ENCODE data around the gene ANO6. TPM values are rescaled to one million over a fixed set of nuclear protein-coding genes. Genes with fewer than 3 reads are reported as not detected.

Gene ANO6
- total RNA-seq, 1 donor from 2014 or later, result 69.9 TPM

- no peak for DNase-seq (ENCODE audit: low read depth)
- TF ChIP-seq CTCF (IDR thresholded peaks at IDR 0.05; ENCODE audit: insufficient read depth, low read length, poor library complexity, severe bottlenecking), result no peak
- H3K27me3 ChIP-seq (ENCODE audit: control insufficient read depth, insufficient read depth, low read length), result no peaks in the 10 kb centered on the region
- peaks cover 1% of the 10 kb centered on the region for H3K36me3 ChIP-seq (ENCODE audit: control insufficient read depth, insufficient read depth, low read length)
- H3K4me3 ChIP-seq (ENCODE audit: low read depth, low read length), result no peak overlapping the region
Observed at GRCh38 chr12:45400991-45401390, 185.1 kb downstream of the ANO6 start.

GRCh38 chr12:45402288-45402687, 186.4 kb downstream of the ANO6 start:
- Histone ChIP-seq H3K36me3 (ENCODE audit: control insufficient read depth, insufficient read depth, low read length) (peaks cover 1% of the 10 kb centered on the region), H3K27me3 (ENCODE audit: control insufficient read depth, insufficient read depth, low read length) (no peaks in the 10 kb centered on the region), H3K4me3 (ENCODE audit: low read depth, low read length) (no peak overlapping the region)
- no peak for DNase-seq (ENCODE audit: low read depth)
- TF ChIP-seq CTCF (IDR thresholded peaks at IDR 0.05; ENCODE audit: insufficient read depth, low read length, poor library complexity, severe bottlenecking), result no peak

GRCh38 chr12:45406988-45407850, 191.3 kb downstream of the ANO6 start:
- H3K27me3 ChIP-seq (ENCODE audit: control insufficient read depth, insufficient read depth, low read length), result no peaks in the 10 kb centered on the region
- H3K36me3 ChIP-seq (ENCODE audit: control insufficient read depth, insufficient read depth, low read length), result peaks cover 1% of the 10 kb centered on the region
- DNase-seq (ENCODE audit: low read depth), result no peak
- no peak overlapping the region for H3K4me3 ChIP-seq (ENCODE audit: low read depth, low read length)
- TF ChIP-seq CTCF (IDR thresholded peaks at IDR 0.05; ENCODE audit: insufficient read depth, low read length, poor library complexity, severe bottlenecking), result no peak

DNA sequence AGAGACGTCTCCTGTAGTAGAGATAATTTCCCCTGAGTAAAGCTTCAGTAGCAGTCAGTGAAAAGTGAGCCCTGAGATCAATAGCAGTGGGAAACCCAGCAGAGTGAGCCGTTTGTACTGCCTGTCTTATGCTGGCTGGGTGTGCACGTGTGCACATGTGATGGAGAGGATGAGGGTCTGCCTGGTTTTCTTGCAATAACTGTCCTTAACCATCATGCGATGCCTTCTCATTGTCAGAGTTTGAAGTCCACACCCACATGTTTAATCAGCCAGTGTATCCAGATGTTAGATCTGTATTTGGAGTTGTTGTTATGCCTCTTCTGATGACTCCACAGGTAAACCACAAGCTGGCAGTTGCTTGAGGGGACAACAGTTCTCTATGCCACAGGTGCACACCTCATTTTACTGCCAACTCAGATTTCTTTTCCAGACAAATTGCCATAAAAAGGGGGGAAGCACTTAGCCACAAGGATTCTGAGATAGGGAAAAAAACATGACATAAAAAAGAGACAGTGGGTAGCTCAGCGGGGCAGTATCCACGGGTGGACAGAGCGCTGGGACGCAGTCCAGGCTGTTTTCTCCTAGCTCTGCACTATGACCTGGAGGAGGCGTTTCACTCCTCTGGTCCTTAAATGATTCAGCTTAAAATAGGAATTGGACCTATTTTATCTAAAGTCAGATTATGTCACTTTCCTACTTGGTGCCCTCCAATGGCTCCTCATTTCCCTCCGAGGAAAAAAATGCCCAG, 192.3 kb downstream of the ANO6 start:
- Histone ChIP-seq H3K27me3 (ENCODE audit: control insufficient read depth, insufficient read depth, low read length) (no peaks in the 10 kb centered on the region), H3K4me3 (ENCODE audit: low read depth, low read length) (no peak overlapping the region), H3K36me3 (ENCODE audit: control insufficient read depth, insufficient read depth, low read length) (peaks cover 1% of the 10 kb centered on the region)
- TF ChIP-seq CTCF (IDR thresholded peaks at IDR 0.05; ENCODE audit: insufficient read depth, low read length, poor library complexity, severe bottlenecking), result no peak
- DNase-seq (ENCODE audit: low read depth), result no peak

DNA sequence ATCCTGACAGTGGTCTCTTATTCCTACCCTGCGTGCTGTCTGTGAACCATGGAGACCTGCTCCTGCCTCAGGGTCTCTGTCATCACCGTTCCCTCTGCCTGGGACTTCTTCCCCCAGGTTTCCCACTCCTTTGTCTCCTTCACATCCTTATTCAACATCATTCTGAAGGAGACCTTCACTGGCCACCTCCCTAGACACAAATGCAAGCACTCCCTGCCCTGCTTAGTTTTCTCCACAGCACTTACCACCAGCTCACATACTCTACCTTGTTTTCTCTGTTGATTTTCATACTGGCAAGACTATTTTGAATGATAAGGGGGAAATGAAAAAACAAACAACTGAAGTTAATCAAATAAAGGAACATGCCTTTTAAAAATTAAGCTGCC, 192.8 kb downstream of the ANO6 start:
- Histone ChIP-seq H3K4me3 (ENCODE audit: low read depth, low read length) (no peak overlapping the region), H3K27me3 (ENCODE audit: control insufficient read depth, insufficient read depth, low read length) (no peaks in the 10 kb centered on the region), H3K36me3 (ENCODE audit: control insufficient read depth, insufficient read depth, low read length) (peaks cover 1% of the 10 kb centered on the region)
- DNase-seq (ENCODE audit: low read depth), result no peak
- no peak for TF ChIP-seq CTCF (IDR thresholded peaks at IDR 0.05; ENCODE audit: insufficient read depth, low read length, poor library complexity, severe bottlenecking)
